Nephron progenitor cell (in vitro differentiated cells): ENCODE data around the gene ERC1.
A peak's percentile ranks its signal among the peaks of the same experiment; 100 is the strongest.

ENCODE experiments used
- DNase-seq: peaks from one replicate; pipeline ENCODE4 v3.0.0; 2021
- H3K27ac Mint-ChIP-seq: 2 replicates; pipeline ENCODE4 v1.8.0; 2021; ENCODE audit warnings: mild to moderate bottlenecking, moderate library complexity, mixed read lengths
- H3K27me3 Mint-ChIP-seq: 2 replicates; pipeline ENCODE4 v1.8.0; 2021; ENCODE audit warnings: mild to moderate bottlenecking, low read depth, mixed read lengths; ENCODE audit not compliant: poor library complexity
- H3K36me3 Mint-ChIP-seq: 2 replicates; pipeline ENCODE4 v1.8.0; 2021; ENCODE audit warnings: low read depth, mixed read lengths
- H3K4me1 Mint-ChIP-seq: 2 replicates; pipeline ENCODE4 v1.8.0; 2021; ENCODE audit warnings: mixed read lengths
- H3K4me3 Mint-ChIP-seq: 2 replicates; pipeline ENCODE4 v1.8.0; 2021; ENCODE audit warnings: mild to moderate bottlenecking, moderate library complexity, mixed read lengths
- H3K9me3 Mint-ChIP-seq: 2 replicates; pipeline ENCODE4 v1.8.0; 2021; ENCODE audit warnings: mild to moderate bottlenecking, moderate library complexity, mixed read lengths
- CTCF ChIP-seq: fragments of 200-600 bp; sonication (generic); IDR thresholded peaks from 2 replicates; pipeline ENCODE4 v1.5.0; 2021; ENCODE audit warnings: antibody characterized with exemption

Gene ERC1

DNA sequence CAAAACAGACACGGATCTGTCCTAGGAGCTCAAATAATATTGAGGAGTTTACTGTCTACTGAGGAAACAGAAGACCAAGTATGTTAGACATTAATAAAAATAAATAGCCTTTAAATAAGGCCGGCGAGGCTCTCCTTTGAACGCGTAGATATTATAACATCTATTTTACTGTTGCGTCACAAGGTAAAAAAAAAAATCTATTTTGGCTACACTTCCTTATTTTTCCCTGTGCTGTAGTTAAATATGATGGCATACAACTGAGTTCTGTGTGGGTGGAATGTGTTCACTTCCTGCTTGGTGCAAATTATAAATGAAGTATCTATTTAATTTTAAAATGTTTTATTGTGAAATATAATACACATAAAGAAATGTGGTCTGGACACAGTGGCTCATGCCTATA is 24.3 kb upstream of the ERC1 start:
- no peak overlapping the region for H3K4me3 Mint-ChIP-seq

DNA sequence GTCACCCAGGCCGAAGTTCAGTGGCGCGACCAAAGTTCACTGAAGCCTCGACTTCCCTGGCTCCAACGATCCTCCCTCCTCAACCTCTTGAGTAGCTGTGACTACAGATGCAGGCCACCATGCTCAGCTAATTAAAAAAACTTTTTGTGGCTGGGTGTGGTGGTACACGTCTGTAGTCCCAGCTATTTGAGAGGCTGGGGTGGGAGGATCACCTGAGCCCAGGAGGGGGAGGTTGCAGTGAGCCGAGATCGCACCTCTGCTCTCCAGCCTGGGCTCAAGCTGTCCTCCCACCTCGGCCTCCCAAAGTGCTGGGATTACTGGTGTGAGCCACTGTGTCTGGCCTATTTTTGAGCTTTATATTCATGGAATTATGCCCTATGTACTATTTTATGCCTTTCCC is 23.4 kb upstream of the ERC1 start:
- no peak for TF ChIP-seq CTCF

More for the DNA sequence above, 24.3 kb upstream of the ERC1 start:
- Mint-ChIP-seq H3K27me3 (peaks cover 4% of the 10 kb centered on the region), H3K9me3 (no peaks in the 10 kb centered on the region), H3K4me1 (no peaks in the 10 kb centered on the region), H3K36me3 (peaks cover 9% of the 10 kb centered on the region), H3K27ac (no peak overlapping the region)
- no peak for TF ChIP-seq CTCF
- DNase-seq = no peak

GRCh38 chr12:968545-968944 is 22.5 kb upstream of the ERC1 start:
- Mint-ChIP-seq H3K36me3 (peaks cover 13% of the 10 kb centered on the region), H3K27ac (peak overlapping the region; percentile 32), H3K27me3 (peaks cover 4% of the 10 kb centered on the region), H3K4me3 (no peak overlapping the region), H3K4me1 (no peaks in the 10 kb centered on the region), H3K9me3 (no peaks in the 10 kb centered on the region)
- DNase-seq = no peak
- TF ChIP-seq CTCF = no peak

More for the DNA sequence above, 23.4 kb upstream of the ERC1 start:
- Mint-ChIP-seq H3K4me3 (no peak overlapping the region), H3K27me3 (peaks cover 4% of the 10 kb centered on the region), H3K27ac (no peak overlapping the region), H3K4me1 (no peaks in the 10 kb centered on the region), H3K36me3 (peaks cover 6% of the 10 kb centered on the region), H3K9me3 (no peaks in the 10 kb centered on the region)
- DNase-seq = no peak

DNA sequence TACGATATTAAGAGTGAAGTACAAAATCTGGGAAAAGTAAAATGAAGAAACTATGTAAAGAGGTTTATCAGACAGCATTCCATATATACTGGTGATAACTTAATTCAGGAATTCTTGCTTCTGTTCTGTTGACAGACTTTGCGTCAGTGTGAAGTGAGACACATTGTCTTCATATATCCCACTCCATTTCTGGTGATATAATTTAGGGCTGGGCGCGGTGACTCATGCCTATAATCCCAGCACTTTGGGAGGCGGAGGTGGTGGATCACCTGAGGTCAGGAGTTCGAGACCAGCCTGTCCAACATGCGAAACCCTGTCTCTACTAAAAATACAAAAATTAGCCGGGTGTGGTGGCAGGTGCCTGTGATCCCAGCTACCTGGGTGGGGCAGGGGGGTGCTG is 21.2 kb upstream of the ERC1 start:
- Mint-ChIP-seq H3K9me3 (no peaks in the 10 kb centered on the region), H3K4me3 (no peak overlapping the region), H3K36me3 (peaks cover 11% of the 10 kb centered on the region), H3K4me1 (no peaks in the 10 kb centered on the region), H3K27me3 (peaks cover 4% of the 10 kb centered on the region), H3K27ac (no peak overlapping the region)
- DNase-seq = no peak
- TF ChIP-seq CTCF = no peak

DNA sequence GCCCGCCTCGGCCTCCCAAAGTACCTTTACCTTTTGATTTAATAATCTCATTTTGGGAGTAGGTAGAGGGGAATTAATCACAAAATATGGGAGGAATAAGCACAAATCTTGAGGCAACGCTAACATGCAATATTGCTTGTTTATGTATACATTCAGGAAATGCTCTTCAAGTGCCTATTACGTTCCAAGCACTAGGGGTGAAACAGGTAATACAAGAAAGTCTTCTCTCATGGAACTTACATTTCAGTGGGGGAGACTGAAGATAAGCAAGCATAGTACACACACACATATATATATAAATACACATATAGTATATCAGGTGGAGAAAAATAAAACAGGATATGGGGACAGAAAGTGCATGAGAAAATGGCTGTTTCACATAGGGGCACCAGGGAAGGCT is 19.0 kb upstream of the ERC1 start:
- H3K27ac Mint-ChIP-seq = no peak overlapping the region
- H3K36me3 Mint-ChIP-seq = peaks cover 27% of the 10 kb centered on the region
- H3K27me3 Mint-ChIP-seq = no peaks in the 10 kb centered on the region
- H3K4me3 Mint-ChIP-seq = no peak overlapping the region
- H3K4me1 Mint-ChIP-seq = no peaks in the 10 kb centered on the region
- TF ChIP-seq CTCF = no peak
- no peaks in the 10 kb centered on the region for H3K9me3 Mint-ChIP-seq
- no peak for DNase-seq

- no peak overlapping the region for H3K4me3 Mint-ChIP-seq
- no peak for TF ChIP-seq CTCF
- H3K9me3 Mint-ChIP-seq = no peaks in the 10 kb centered on the region
- no peaks in the 10 kb centered on the region for H3K27me3 Mint-ChIP-seq
- H3K27ac Mint-ChIP-seq = no peak overlapping the region
- H3K4me1 Mint-ChIP-seq = no peaks in the 10 kb centered on the region
- no peak for DNase-seq
- peaks cover 35% of the 10 kb centered on the region for H3K36me3 Mint-ChIP-seq
Observed at GRCh38 chr12:974271-974862, 16.7 kb upstream of the ERC1 start.
